ENCODE data around the gene PTH2R. TPM values are rescaled to one million over a fixed set of nuclear protein-coding genes. Genes with fewer than 3 reads are reported as not detected.

The PTH2R gene
- total and polyA plus RNA-seq, 10 donors, result 0.10 to 0.92 (median 0.43) TPM; not detected in 1

DNA sequence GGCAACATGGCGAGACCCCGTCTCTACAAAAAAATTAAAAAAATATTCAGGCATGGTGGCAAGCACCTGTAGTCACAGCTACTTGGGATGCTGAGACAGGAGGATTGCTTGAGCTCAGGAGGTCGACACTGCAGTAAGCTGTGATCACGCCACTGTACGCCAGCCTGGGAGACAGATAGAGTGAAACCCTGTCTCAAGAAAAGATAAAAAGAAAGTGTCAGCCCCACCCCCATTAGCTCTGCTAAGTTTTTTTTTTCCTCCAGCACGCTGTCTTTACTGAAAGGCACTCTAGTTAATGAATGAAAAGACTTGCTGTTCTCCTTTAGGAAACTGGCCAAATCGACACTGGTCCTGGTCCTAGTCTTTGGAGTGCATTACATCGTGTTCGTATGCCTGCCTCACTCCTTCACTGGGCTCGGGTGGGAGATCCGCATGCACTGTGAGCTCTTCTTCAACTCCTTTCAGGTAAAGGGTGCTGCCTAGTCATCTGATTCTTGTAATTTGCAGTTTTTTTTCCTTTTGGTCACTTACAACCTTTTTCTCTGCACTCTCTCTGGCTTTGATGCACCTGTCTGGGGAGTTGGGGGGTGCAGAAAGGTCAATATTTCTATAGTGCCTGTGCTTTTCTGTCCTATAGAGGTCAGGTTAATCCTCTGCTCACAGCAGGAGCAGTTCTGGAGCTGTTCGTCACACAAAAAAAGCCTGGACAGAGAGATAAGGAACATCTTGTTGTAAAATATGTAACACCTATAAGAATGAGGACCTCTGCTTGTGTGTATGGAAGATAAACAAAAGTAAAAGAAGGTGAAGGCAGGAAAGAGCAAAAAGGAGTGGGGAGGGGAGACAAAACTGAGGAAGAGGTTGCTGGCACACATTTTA is 82.3 kb downstream of the PTH2R start:
- intact Hi-C loops (cut with DNase I; ENCODE audit: low total_unique reads), result no loop called here

DNA sequence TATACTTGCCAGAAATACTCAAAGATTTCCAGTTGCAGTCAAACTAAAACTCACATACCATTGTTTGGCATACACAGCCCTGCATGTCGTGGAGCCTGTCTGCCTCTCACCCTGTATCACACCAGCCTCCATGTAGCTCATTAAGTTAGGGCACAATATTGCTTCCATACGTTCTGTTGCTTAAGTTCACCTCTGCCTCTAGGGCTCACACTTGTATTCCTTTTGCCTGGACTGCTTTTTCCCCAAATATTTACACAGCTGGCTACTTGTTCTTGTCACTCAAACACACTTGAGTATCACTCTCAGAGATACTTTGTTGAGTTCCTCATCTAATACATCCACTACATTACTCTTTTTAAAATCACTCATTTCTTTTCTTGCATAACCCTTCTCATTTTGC is 83.1 kb downstream of the PTH2R start:
- no peak overlapping the region for H3K27ac ChIP-seq
- no peak for DNase-seq
- no peaks in the 10 kb centered on the region for H3K36me3 ChIP-seq
- intact Hi-C loops (cut with DNase I; ENCODE audit: low total_unique reads), result no loop called here
- H3K9me3 ChIP-seq, result peaks cover 0 to 11% (median 5%) of the 10 kb centered on the region in 8 donors
- WGBS, 5 donors, result 30 to 57% (median 50%) methylated on average over 2 of the region's 2 CpGs
- TF ChIP-seq, protein P1, sequence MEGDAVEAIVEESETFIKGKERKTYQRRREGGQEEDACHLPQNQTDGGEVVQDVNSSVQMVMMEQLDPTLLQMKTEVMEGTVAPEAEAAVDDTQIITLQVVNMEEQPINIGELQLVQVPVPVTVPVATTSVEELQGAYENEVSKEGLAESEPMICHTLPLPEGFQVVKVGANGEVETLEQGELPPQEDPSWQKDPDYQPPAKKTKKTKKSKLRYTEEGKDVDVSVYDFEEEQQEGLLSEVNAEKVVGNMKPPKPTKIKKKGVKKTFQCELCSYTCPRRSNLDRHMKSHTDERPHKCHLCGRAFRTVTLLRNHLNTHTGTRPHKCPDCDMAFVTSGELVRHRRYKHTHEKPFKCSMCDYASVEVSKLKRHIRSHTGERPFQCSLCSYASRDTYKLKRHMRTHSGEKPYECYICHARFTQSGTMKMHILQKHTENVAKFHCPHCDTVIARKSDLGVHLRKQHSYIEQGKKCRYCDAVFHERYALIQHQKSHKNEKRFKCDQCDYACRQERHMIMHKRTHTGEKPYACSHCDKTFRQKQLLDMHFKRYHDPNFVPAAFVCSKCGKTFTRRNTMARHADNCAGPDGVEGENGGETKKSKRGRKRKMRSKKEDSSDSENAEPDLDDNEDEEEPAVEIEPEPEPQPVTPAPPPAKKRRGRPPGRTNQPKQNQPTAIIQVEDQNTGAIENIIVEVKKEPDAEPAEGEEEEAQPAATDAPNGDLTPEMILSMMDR (IDR thresholded peaks at IDR 0.05 in 8 of 11, conservative IDR thresholded peaks at IDR 0.05 in 3 of 11), result no peak
- no peak for TF ChIP-seq POLR2A (IDR thresholded peaks at IDR 0.05)
- TF ChIP-seq POLR2AphosphoS5 (IDR thresholded peaks at IDR 0.05), result no peak
- H3K27me3 ChIP-seq (replicated peaks in 1 of 7), result peaks cover 0 to 4% (median 0%) of the 10 kb centered on the region in 7 donors
- no peak overlapping the region for H3K4me3 ChIP-seq
- no peaks in the 10 kb centered on the region for H3K4me1 ChIP-seq

More for the DNA sequence above, 82.3 kb downstream of the PTH2R start:
- 72 to 80% (median 79%) methylated on average over 12 of the region's 12 CpGs for WGBS, 5 donors
- TF ChIP-seq POLR2A (IDR thresholded peaks at IDR 0.05), result no peak
- peaks cover 0 to 11% (median 5%) of the 10 kb centered on the region in 8 donors for H3K9me3 ChIP-seq
- no peaks in the 10 kb centered on the region for H3K36me3 ChIP-seq
- no peak overlapping the region for H3K27ac ChIP-seq
- H3K27me3 ChIP-seq (replicated peaks in 1 of 7), result peaks cover 0 to 4% (median 0%) of the 10 kb centered on the region in 7 donors
- no peak overlapping the region for H3K4me3 ChIP-seq
- no peaks in the 10 kb centered on the region for H3K4me1 ChIP-seq
- no peak for DNase-seq

DNA sequence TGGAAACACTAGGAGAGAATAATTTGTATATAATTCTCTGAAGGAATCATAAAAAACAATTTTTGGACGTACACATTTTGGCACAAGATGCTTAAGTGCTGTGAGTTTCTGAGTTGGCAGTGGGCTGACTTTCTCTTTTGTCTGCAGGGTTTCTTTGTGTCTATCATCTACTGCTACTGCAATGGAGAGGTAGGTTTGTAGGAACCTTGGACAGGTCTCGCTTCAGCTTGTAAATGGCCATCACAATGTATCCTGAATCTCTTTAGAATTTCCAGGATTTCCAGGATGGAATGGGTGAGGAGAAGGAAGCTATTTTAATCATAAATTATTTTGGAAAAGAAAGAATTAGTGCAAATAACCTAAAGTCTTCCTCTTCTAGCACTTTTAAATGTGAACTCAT is 83.9 kb downstream of the PTH2R start:
- Histone ChIP-seq H3K27ac (no peak overlapping the region), H3K9me3 (peaks cover 0 to 11% (median 5%) of the 10 kb centered on the region in 8 donors), H3K4me3 (no peak overlapping the region), H3K27me3 (replicated peaks in 1 of 7) (peaks cover 0 to 4% (median 0%) of the 10 kb centered on the region in 7 donors), H3K4me1 (no peaks in the 10 kb centered on the region), H3K36me3 (no peaks in the 10 kb centered on the region)
- DNase-seq, result no peak
- WGBS, 5 donors, result 76 to 92% (median 82%) methylated on average over 2 of the region's 2 CpGs
- intact Hi-C loops (cut with DNase I; ENCODE audit: low total_unique reads), result no loop called here
- TF ChIP-seq, protein P1 (IDR thresholded peaks at IDR 0.05 in 8 of 11, conservative IDR thresholded peaks at IDR 0.05 in 3 of 11), result no peak
- TF ChIP-seq POLR2A (IDR thresholded peaks at IDR 0.05), result no peak
- TF ChIP-seq POLR2AphosphoS5 (IDR thresholded peaks at IDR 0.05), result no peak

DNA sequence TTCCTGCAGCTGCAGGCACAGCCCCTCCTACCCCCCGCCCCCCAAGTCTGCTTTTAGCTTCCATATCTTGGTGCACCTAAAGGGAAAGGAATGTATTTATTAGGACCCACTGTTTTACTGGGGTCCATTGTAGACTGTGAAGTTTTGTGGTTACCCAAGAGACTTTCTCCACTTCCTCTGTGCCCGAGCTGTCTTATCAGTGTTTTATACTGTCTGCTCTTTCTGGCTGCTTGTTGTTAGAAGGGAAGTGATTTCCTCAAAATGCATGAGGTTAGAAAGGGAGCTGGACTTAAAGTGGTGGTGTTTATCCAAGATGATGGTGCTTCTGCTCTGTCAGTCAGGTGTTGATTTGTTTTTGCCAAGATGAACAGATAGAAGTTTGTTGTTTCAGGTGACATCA is 85.0 kb downstream of the PTH2R start:
- no peak for DNase-seq
- intact Hi-C loops (cut with DNase I; ENCODE audit: low total_unique reads), result no loop called here
- Histone ChIP-seq H3K9me3 (peaks cover 0 to 11% (median 5%) of the 10 kb centered on the region in 8 donors), H3K27me3 (replicated peaks in 1 of 7) (peaks cover 0 to 4% (median 0%) of the 10 kb centered on the region in 7 donors), H3K36me3 (no peaks in the 10 kb centered on the region), H3K4me3 (no peak overlapping the region), H3K4me1 (no peaks in the 10 kb centered on the region), H3K27ac (no peak overlapping the region)
- 26 to 42% (median 38%) methylated on average over 2 of the region's 2 CpGs for WGBS, 5 donors
- TF ChIP-seq POLR2AphosphoS5 (IDR thresholded peaks at IDR 0.05), result no peak
- no peak for TF ChIP-seq POLR2A (IDR thresholded peaks at IDR 0.05)

DNA sequence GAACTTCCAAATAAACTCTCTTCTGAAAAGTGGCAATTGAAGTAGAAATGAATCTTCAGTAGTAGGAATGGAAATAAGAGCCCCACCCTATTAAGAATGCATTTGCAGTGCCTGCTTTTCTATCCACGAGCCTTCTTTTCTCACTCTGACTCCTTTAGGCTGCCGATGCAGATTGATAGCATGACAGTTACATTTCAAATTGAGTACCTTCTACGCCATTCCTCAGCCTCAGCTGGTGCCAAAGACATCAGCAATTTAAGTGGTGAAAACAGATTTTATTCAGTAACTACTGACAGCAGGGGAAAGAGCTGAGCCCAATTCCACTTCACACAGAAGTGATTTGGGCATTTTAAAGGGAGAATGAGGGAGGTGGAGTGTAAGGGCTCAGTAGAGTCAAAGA is 85.5 kb downstream of the PTH2R start:
- TF ChIP-seq, protein P1 (IDR thresholded peaks at IDR 0.05 in 8 of 11, conservative IDR thresholded peaks at IDR 0.05 in 3 of 11), result no peak
- TF ChIP-seq POLR2A (IDR thresholded peaks at IDR 0.05) (no peak), POLR2AphosphoS5 (IDR thresholded peaks at IDR 0.05) (no peak)

More for the DNA sequence above, 85.5 kb downstream of the PTH2R start:
- H3K27ac ChIP-seq, result no peak overlapping the region
- peaks cover 0 to 4% (median 0%) of the 10 kb centered on the region in 7 donors for H3K27me3 ChIP-seq (replicated peaks in 1 of 7)
- H3K9me3 ChIP-seq, result peaks cover 0 to 8% (median 5%) of the 10 kb centered on the region in 8 donors
- 58 to 82% (median 63%) methylated on average over 3 of the region's 3 CpGs for WGBS, 5 donors
- H3K4me3 ChIP-seq, result no peak overlapping the region
- no peaks in the 10 kb centered on the region for H3K36me3 ChIP-seq
- intact Hi-C loops (cut with DNase I; ENCODE audit: low total_unique reads), result no loop called here
- DNase-seq, result no peak
- no peaks in the 10 kb centered on the region for H3K4me1 ChIP-seq
